ENCODE data around the gene NPY.
"Not testable (repeated sequence)": the region's sequence is repeated elsewhere in the genome, so short reads cannot be mapped to it uniquely, and the experiment has no call there.

NPY gene

GRCh38 chr7:24283897-24284698 is at the start of gene NPY:
Gene NPY, plus strand, starts transcription at chr7:24284190. Its CDS starts 1,051 bp downstream, at chr7:24285241.
- no peak for DNase-seq

- DNase-seq: no peak
Observed at GRCh38 chr7:24239260-24239659, 44.7 kb upstream of the NPY start.

GRCh38 chr7:24241206-24241605 is 42.8 kb upstream of the NPY start:
- no peak for DNase-seq

- DNase-seq: no peak
Observed at GRCh38 chr7:24244554-24244953, 39.4 kb upstream of the NPY start.

GRCh38 chr7:24245362-24245761 is 38.6 kb upstream of the NPY start:
- DNase-seq: peak; percentile 18

GRCh38 chr7:24249266-24249665 is 34.7 kb upstream of the NPY start:
- DNase-seq: no peak

GRCh38 chr7:24251568-24251967 is 32.4 kb upstream of the NPY start:
- DNase-seq: no peak

GRCh38 chr7:24255139-24255538 is 28.9 kb upstream of the NPY start:
- DNase-seq: peak; percentile 37

- not testable (repeated sequence) for DNase-seq
Observed at GRCh38 chr7:24258324-24258723, 25.7 kb upstream of the NPY start.

GRCh38 chr7:24271938-24272337 is 12.1 kb upstream of the NPY start:
- DNase-seq: no peak

GRCh38 chr7:24279512-24279911 is 4.5 kb upstream of the NPY start:
- no peak for DNase-seq

GRCh38 chr7:24283554-24283896 is 465 bp upstream of the NPY start:
- no peak for DNase-seq

- DNase-seq: no peak
Observed at GRCh38 chr7:24284699-24285506, 913 bp downstream of the NPY start.

- DNase-seq: peak; percentile 78
Observed at GRCh38 chr7:24290004-24290641, 6.1 kb downstream of the NPY start.

- DNase-seq: no peak
Observed at GRCh38 chr7:24291271-24291670, 7.3 kb downstream of the NPY start.

GRCh38 chr7:24297362-24297761 is 13.4 kb downstream of the NPY start:
- no peak for DNase-seq

GRCh38 chr7:24298696-24299095 is 14.7 kb downstream of the NPY start:
- no peak for DNase-seq

- DNase-seq: no peak
Observed at GRCh38 chr7:24299192-24299591, 15.2 kb downstream of the NPY start.

GRCh38 chr7:24301703-24302102 is 17.7 kb downstream of the NPY start:
- DNase-seq: no peak

GRCh38 chr7:24304494-24305095 is 20.6 kb downstream of the NPY start:
- DNase-seq: no peak

- DNase-seq: no peak
Observed at GRCh38 chr7:24307326-24307725, 23.3 kb downstream of the NPY start.

- no peak for DNase-seq
Observed at GRCh38 chr7:24312588-24312987, 28.6 kb downstream of the NPY start.

GRCh38 chr7:24313777-24314176 is 29.8 kb downstream of the NPY start:
- DNase-seq: no peak

Data from activated CD4-positive, alpha-beta T cell treated with anti-CD3 and anti-CD28 coated beads, Interleukin-2, amount 50 U/mL, for 16 hours (primary cell).